Ovary (tissue), 9 donors: ENCODE measurements around the gene CACNA2D3. TPM values are rescaled to one million over a fixed set of nuclear protein-coding genes. Genes with fewer than 3 reads are reported as not detected.

Experiments used
- DNase-seq, 5 donors: peaks; one replicate each; pipeline ENCODE4 v3.0.0-alpha.2; 2019 to 2020
- H3K27ac ChIP-seq, 2 donors: fragments of 200-600 bp; one replicate each; pipeline versions ENCODE4 v1.5.1 to v1.8.0; 2019 to 2022
- H3K27me3 ChIP-seq: fragments of 200-600 bp; one replicate; pipeline ENCODE4 v1.8.0; 2022
- H3K36me3 ChIP-seq: fragments of 200-600 bp; sonication (generic); one replicate; pipeline ENCODE4 v1.5.1; 2019
- H3K4me1 ChIP-seq: one replicate; pipeline ENCODE4 v1.8.1; 2013; ENCODE audit warnings: mild to moderate bottlenecking, moderate library complexity; ENCODE audit not compliant: insufficient read depth
- H3K4me3 ChIP-seq: fragments of 200-600 bp; sonication (generic); one replicate; pipeline ENCODE4 v1.5.1; 2017
- H3K9me3 ChIP-seq, 2 donors: fragments of 200-600 bp in 1 of 2; sonication (generic) in 1 of 2; one replicate each; pipeline versions ENCODE4 v1.5.1 to v1.8.1; 2013 to 2019; ENCODE audit warnings: mild to moderate bottlenecking in 1 of 2, moderate library complexity in 1 of 2
- CTCF ChIP-seq, 3 donors: fragments of 450-650 bp in 2 of 3; fragments of 200-600 bp in 1 of 3; IDR thresholded peaks; one replicate each; pipeline versions ENCODE4 v1.5.1 to v1.8.0; 2016 to 2022; ENCODE audit warnings: antibody characterized with exemption in 3 of 3, mild to moderate bottlenecking in 1 of 3
- EP300 ChIP-seq: sonication (generic); formaldehyde crosslinking; IDR thresholded peaks from one replicate; pipeline ENCODE4 v1.6.1; 2017; ENCODE audit warnings: antibody characterized with exemption
- POLR2A ChIP-seq: fragments of 450-650 bp; IDR thresholded peaks from one replicate; pipeline ENCODE4 v1.6.1; 2017; ENCODE audit warnings: antibody characterized with exemption, mild to moderate bottlenecking, moderate library complexity
- WGBS, 3 donors: extraction: QIAGEN DNeasy Blood & Tissue Kit in 1 of 3; methylation state at CpG; one replicate each; pipeline versions ENCODE4 v1.1.5 to v1.1.7; 2013 to 2017; 5-methylcytosine and 5-hydroxymethylcytosine counted together
- intact Hi-C, 4 donors: fragments of 100-400 bp; cut with DNase I; formaldehyde crosslinking; loops; one replicate each; pipeline versions ENCODE4 v1.11.0 to v1.15.1; 2022 to 2023
- polyA plus RNA-seq, 2 donors: library from polyadenylated mRNA; stranded (reverse); fragments of 200-250 nt in 1 of 2; fragments of 350-450 nt in 1 of 2; fragmentation: Illumina TruSeq in 1 of 2; extraction: RNeasy Lipid Tissue Mini Kit (QIAGEN cat#74804) in 1 of 2; gene quantifications; one replicate each; pipeline ENCODE4 v1.2.3, GENCODE V29; 2013 to 2014
- total RNA-seq, 7 donors: library from RNA; depleted of rRNA in 2 of 7; stranded (reverse); fragments of >200 nt in 2 of 7; fragmentation: NEBNext Ultra II Directional in 3 of 7; extraction: Animal tissue kit (Norgen Biotek cat#: 25700) in 3 of 7; gene quantifications; one replicate each; pipeline versions ENCODE4 v1.1.0 to v1.2.4, GENCODE V29; 2016 to 2023
- donor health status: DM: no; HTN: no; CAD: no; lungs with moderate emphysema.
- donor health status: DM: no; HTN: no; CAD: no.
- donor health status: Bipolar disorder and iron deficiency.
- donor health status: DM: yes; HTN: yes; CAD: no.
- donor health status: DM: no; HTN: no; CAD: no.
- donor health status: DM: yes; HTN: yes; CAD: no.

Gene CACNA2D3
- total and polyA plus RNA-seq, 9 donors, result 2.0 to 10.1 (median 4.7) TPM

- Histone ChIP-seq H3K9me3 (no peaks in the 10 kb centered on the region), H3K36me3 (no peaks in the 10 kb centered on the region), H3K4me1 (no peaks in the 10 kb centered on the region), H3K27ac (no peak overlapping the region), H3K4me3 (no peak overlapping the region), H3K27me3 (no peaks in the 10 kb centered on the region)
- intact Hi-C loops, result no loop called here
- DNase-seq, result no peak
- TF ChIP-seq POLR2A (no peak), EP300 (no peak), CTCF (IDR thresholded peaks at IDR 0.05) (no peak)
- WGBS, 3 donors, result 92 to 95% (median 93%) methylated on average over 1 of the region's 1 CpG
Measured at GRCh38 chr3:54720604-54721003, 598.3 kb downstream of the CACNA2D3 start.

GRCh38 chr3:54731732-54732445 is 609.5 kb downstream of the CACNA2D3 start:
- 23 to 40% (median 27%) methylated on average over 10 of the region's 10 CpGs for WGBS, 3 donors
- H3K27me3 ChIP-seq, result no peaks in the 10 kb centered on the region
- TF ChIP-seq CTCF (IDR thresholded peaks at IDR 0.05) (no peak), EP300 (no peak), POLR2A (no peak)
- DNase-seq, result no peak
- no peak overlapping the region for H3K4me3 ChIP-seq
- no peak overlapping the region for H3K27ac ChIP-seq
- H3K4me1 ChIP-seq, result no peaks in the 10 kb centered on the region
- H3K36me3 ChIP-seq, result no peaks in the 10 kb centered on the region
- intact Hi-C loops, result no loop called here
- H3K9me3 ChIP-seq, result no peaks in the 10 kb centered on the region

GRCh38 chr3:54733106-54734006 is 611.0 kb downstream of the CACNA2D3 start:
- 77 to 80% (median 79%) methylated on average over 11 of the region's 11 CpGs for WGBS, 3 donors
- Histone ChIP-seq H3K36me3 (no peaks in the 10 kb centered on the region), H3K9me3 (no peaks in the 10 kb centered on the region), H3K27me3 (no peaks in the 10 kb centered on the region), H3K4me1 (no peaks in the 10 kb centered on the region), H3K4me3 (no peak overlapping the region), H3K27ac (no peak overlapping the region)
- DNase-seq, result no peak
- intact Hi-C loops, result no loop called here
- TF ChIP-seq POLR2A, result no peak
- TF ChIP-seq CTCF (IDR thresholded peaks at IDR 0.05), result no peak

- intact Hi-C loops, result no loop called here
- Histone ChIP-seq H3K36me3 (no peaks in the 10 kb centered on the region), H3K4me3 (no peak overlapping the region), H3K27me3 (no peaks in the 10 kb centered on the region), H3K27ac (no peak overlapping the region), H3K9me3 (no peaks in the 10 kb centered on the region), H3K4me1 (no peaks in the 10 kb centered on the region)
- WGBS, 3 donors, result 35 to 42% (median 35%) methylated on average over 1 of the region's 1 CpG
- no peak for TF ChIP-seq CTCF (IDR thresholded peaks at IDR 0.05)
- no peak for DNase-seq
Measured at GRCh38 chr3:54736459-54736858, 614.1 kb downstream of the CACNA2D3 start.
